NK-92 (cell line): ENCODE data around the gene BPIFB3.
"Not testable (repeated sequence)": the region's sequence is repeated elsewhere in the genome, so short reads cannot be mapped to it uniquely, and the experiment has no call there.

Source experiments
- DNase-seq: peaks from one replicate; lab custom pipeline; 2025; ENCODE audit not compliant: unreplicated experiment; lab: John Stamatoyannopoulos, UW

BPIFB3 gene

GRCh38 chr20:33083544-33084340, 30.0 kb downstream of the BPIFB3 start:
- no peak for DNase-seq

DNA sequence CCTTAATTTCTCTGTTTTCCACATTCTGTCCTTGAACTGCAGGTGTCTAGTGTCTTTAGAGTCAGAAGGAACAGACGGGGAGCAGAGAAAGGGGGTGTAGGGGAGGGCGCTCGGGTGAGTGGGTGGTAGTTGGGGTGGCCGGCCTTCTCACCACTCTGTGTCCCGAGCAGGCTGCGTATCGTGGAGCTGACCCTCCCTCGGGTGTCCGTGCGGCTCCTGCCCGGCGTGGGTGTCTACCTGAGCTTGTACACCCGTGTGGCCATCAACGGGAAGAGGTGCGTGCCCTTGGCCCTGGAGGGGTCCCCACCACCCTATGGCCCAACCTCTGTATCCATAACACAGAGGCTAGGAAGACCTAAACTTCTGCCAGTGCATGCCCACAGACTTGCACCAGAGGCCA, 31.0 kb downstream of the BPIFB3 start:
- no peak for DNase-seq

GRCh38 chr20:33086052-33086722, 32.5 kb downstream of the BPIFB3 start:
- DNase-seq: no peak

GRCh38 chr20:33091147-33091546, 37.4 kb downstream of the BPIFB3 start:
- DNase-seq: no peak

DNA sequence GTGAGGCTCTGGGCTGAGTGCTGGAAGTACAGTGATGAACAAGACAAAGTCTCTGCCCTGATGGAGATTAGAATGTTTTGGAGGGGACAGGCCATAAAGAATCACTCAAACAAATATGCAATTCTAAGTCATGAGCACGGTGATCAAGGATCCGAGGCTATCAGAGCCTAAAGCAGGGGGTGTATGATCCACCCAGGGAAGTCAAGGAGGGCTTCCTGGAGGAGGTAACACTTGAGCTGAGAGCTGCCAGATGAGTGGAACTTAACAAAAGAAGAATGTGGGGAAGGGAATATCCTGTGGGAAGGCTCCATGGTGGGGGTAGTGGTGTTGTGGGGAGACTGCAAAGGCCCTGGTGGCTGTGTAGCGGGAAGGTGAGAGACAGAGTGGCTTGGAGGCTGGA, 38.0 kb downstream of the BPIFB3 start:
- DNase-seq: no peak

DNA sequence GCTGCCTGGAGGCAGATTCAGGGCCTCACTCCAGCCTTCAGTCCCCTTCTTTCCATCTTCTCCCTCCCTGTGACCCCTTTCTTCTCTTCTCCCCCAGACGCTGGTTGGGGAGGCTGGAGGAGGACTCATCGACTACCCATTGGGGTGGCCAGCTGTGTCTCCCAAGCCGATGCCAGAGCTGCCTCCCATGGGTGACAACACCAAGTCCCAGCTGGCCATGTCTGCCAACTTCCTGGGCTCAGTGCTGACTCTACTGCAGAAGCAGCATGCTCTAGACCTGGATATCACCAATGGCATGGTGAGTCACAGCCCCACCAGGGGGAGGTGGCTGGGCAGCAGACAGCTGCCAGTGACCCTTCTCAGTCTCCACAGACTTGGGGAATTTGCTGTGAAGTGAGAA, 38.7 kb downstream of the BPIFB3 start:
- DNase-seq: no peak

DNA sequence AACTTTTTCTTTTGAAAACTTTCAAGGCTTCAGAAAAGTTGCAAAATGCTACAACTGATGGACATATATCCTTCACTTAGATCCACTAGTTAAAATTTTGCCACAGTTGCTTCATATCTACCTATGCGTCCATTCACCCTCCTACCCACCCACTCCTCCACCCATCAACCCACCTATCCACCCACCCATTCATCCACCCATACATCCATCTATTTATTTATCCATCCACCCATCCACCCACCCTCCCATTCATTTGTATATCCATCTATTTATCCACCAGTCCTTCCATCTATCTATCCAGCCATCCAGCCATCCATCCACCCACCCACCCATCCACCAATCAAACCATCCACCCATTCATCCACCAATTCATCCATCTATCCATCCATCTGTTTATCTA, 39.4 kb downstream of the BPIFB3 start:
- no peak for DNase-seq

DNA sequence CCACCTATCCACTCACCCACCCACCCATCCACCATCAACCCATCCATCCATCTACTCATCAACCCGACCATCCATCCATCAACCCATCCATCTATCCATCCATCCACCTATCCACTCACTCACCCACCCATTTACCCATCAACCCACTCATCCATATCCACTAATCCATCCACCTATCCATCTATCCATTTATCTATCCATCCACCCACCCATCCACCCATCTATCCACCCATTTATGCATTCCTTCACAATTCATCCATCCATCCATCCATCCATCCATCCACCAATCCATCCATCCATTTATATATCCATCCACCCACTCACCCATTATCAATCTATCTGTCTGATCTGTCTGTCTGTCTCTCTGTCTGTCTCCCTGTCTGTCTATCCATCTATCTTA, 39.9 kb downstream of the BPIFB3 start:
- DNase-seq: no peak

DNA sequence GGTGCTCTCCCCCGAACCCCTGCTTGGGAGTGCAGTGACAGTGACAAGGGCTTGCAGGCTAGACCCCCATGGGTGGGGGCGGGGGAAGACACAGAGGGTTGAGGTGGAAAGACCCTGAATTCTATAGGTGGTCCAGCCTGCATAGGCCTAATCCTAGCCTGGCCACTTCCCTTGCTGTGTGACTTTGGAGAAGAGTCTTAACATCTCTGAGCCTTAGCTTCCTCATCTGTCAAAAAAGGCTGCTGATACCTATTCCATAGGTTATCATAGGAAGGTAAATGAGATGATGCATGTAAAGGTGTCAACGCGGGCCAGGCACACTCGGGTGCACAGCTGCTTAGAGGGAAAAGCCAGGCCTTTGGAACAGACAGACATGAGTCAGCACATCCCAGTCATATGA, 41.5 kb downstream of the BPIFB3 start:
- no peak for DNase-seq

DNA sequence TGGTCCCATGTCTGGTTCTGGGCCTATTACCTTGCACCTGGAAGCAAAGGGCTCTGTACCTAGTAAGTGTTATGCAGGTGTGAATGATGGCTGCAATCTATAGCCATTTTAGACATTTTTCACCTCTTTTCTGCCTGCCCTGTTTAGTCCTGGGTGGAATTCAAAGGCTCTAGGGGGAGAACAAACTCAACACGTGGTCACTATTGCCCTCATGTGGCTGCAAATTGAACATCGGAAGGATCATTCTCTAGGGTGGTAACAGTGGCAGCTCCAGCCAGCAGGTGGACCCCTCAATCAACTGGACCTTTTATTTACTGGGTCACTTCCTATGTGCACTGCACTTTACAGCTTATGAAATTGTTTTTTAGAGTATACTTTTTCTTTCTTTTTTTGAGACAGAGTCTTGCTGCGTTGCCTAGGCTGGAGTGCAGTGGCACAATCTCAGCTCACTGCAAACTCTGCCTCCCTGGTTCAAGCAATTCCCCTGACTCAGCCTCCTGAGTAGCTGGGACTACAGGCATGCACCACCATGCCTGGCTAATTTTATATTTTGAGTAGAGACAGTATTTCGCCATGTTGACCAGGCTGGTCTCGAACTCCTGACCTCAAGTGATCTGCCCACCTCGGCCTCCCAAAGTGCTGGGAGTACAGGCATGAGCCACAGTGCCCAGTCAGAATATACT, 42.3 kb downstream of the BPIFB3 start:
- DNase-seq: not testable (repeated sequence)

- no peak for DNase-seq
Observed at GRCh38 chr20:33097001-33097400, 43.3 kb downstream of the BPIFB3 start.

DNA sequence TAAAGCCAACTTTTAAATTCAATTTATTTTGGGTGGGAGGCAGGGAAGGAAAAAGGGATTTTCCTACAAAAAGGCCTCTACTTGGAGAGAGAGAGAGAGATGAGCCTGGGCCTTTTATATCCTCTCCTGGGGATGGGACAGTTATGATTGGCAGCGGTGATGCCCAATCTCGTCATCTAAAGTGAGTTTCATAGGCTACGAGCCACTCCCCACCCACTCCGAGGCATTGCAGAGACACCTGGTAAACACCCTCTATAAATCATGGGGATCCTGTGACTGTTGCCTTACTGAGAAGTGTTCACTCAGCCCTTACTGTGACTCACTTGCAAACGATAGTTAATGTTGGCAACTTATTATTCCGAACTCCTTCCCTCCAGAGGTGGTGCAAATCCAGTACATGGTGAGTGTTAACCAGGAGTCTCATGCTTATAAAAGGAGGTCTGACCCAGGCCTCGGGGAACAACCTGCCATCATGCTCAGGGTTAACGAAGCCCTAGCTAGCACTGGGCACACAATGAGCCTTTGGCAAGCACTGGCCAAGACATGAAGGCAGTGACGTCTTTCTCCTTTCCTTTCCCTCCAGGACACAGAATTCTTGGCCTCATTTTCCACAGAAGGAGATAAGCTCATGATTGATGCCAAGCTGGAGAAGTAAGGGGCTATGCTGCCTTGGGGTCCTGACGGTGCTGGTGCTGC, 46.3 kb downstream of the BPIFB3 start:
- no peak for DNase-seq

DNA sequence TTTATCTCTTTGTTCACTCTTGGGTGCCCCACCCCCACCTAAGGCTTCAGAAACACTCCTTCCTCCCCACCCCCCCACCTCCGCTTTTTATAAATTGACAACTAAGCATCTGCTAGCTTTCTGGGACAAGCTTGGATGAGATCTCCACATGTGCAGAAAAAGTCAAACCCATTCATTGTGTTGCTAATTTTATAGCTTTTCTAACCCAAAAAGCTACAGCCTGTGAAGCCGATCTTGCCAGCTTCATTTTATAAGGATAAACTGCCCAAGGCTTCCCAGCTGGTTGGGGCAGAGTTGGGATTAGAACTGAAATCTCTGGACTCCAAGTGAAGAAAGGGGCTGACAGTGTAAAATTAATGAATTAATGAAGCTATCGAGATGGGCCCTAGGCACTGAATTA, 49.9 kb downstream of the BPIFB3 start:
- no peak for DNase-seq

- DNase-seq: no peak
Observed at GRCh38 chr20:33104336-33104735, 50.6 kb downstream of the BPIFB3 start.

GRCh38 chr20:33105316-33105924, 51.7 kb downstream of the BPIFB3 start:
- no peak for DNase-seq

DNA sequence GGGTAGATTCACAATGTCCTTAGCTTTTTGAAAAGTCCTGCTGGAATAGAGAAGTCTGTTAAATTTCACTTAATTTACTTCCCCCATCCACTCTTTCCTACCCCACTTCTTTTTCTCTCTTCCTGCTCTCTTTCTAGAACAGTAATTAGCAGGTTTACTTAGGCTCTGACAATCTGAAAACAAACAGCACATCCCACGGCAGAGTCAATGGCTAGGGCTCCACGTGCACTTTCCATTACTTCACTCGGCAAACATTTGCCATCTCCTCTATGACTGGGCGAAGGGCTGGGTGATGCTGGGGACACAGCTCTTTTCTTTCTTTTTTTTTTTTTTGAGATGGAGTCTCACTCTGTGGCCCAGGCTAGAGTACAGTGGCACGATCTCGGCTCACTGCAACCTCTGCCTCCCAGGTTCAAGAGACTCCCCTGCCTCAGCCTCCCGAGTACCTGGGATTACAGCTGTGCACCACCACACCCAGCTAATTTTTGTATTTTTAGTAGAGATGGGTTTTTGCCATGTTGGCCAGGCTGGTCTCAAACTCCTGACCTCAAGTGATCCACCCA, 52.4 kb downstream of the BPIFB3 start:
- not testable (repeated sequence) for DNase-seq

DNA sequence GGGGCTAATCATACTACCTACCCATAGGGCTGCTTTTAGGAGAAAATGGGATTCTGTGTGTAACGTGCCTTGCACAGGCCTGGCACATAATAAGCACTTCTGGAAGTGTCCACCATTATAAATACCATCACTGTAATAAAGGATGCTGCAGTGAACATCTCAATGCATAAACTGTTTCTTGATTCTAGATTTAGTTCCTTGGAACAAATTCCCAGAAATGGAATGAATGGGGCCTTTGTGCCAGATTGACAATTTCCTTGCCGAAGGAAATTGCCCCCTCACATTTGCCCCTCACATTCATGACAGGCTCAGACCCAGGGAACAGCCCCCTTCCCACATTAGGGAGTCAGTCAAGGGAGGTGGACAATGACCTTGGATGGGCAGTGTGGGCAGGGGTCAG, 55.0 kb downstream of the BPIFB3 start:
- no peak for DNase-seq

DNA sequence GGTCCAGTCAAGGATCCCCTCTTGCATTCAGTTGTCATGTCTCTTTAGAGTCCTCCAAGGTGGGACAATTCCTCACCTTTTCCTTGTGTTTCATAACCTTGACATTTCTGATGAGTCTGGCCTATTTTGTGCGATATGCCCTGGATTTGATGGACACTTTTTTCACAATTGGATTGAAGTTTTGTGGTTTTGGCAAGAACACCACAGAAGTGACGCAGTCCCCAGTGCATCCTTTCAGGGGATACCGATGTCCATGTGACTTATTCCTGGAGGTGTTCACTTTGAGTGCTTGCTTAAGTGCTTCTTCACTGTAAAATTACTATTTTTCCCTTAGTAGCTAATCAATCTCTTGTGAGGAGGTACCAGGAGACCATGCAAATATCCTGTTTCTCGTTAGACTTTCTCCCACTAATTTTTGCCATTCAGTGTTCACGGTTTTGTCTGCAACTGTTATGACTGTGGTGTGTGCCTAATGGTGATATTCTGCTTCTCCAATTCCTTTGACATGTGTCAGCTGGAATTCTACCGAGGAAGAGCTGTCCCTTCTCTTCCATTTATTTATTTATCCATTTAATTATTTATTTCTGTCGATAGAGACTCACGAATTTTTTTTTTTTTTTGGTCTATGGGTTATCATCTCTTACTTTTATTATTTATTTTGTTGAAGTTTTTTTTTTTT, 56.6 kb downstream of the BPIFB3 start:
- DNase-seq: no peak

DNA sequence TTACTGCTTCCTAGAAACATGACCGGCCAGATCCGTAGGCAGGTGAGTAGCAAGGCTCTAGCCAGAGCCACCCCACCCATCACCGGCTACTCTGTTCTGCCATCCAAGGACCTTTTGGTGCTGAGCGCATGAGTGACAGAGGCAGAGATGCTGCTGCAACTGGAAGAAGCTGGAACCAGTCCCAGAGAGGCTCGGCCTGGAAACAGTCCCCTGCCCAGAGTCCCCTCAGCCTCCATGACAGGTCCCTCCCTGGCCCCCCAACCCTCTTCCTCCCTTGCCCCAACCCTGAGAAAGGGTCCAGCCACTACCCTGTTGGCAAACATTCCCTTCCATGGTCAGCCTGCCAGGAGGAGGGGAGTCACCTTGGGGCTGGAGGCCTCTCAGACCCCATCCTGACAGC, 57.6 kb downstream of the BPIFB3 start:
- DNase-seq: no peak
